Brain microvascular endothelial cell (primary cell): ENCODE measurements around the gene SUPT3H.

Source experiments
- DNase-seq: peaks from one replicate; pipeline ENCODE4 v3.0.0-alpha.2; 2020
- H3K27ac ChIP-seq: fragments of 250-450 bp; sonication (Bioruptor Pico); 2 replicates; pipeline ENCODE4 v1.5.1; 2020; ENCODE audit warnings: mild to moderate bottlenecking, moderate library complexity
- H3K27me3 ChIP-seq: fragments of 250-450 bp; sonication (Bioruptor Pico); replicated peaks from 2 replicates; pipeline ENCODE4 v1.5.1; 2020; ENCODE audit warnings: mild to moderate bottlenecking
- H3K36me3 ChIP-seq: fragments of 250-450 bp; sonication (Bioruptor Pico); replicated peaks from 2 replicates; pipeline ENCODE4 v1.5.1; 2020; ENCODE audit warnings: mild to moderate bottlenecking
- H3K4me3 ChIP-seq: 2 replicates; pipeline ENCODE4 v1.5.1; 2011; ENCODE audit warnings: low read depth, mild to moderate bottlenecking, control low read depth, low read length, moderate library complexity
- in situ Hi-C: cut with HindIII; loops from 2 replicates; pipeline ENCODE4 v1.10.0; 2017; ENCODE audit warnings: low sequenced_read_pairs, low pct_ligation_motif_present
- TF ChIP-seq, protein P1 (sequence below): IDR thresholded peaks from 2 replicates; pipeline ENCODE4 v1.5.1; 2011; ENCODE audit warnings: low read depth, mild to moderate bottlenecking, moderate library complexity, low read length, control low read depth, inconsistent platforms; ENCODE audit errors: missing control alignments

SUPT3H gene

DNA sequence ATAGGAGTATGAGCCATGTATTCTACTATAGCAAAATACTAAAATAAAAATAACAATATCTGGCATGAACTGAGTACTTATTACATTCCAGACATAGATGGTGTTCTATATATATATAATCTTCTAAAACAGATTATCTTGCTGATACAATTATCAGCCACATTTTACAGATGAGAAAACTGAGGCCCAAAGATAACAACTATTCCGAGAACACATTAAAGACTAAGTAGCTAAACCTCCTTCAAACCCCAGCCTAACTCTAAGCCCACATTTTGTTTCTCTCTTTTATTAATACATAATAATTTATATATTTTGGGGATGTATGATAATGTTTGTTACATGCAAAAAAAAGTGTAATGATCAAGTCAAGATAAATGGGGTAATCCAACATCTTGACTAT, 148.3 kb downstream of the SUPT3H start:
- in situ Hi-C loops, result no loop called here
- Histone ChIP-seq H3K27ac (no peak overlapping the region), H3K27me3 (no peaks in the 10 kb centered on the region), H3K36me3 (no peaks in the 10 kb centered on the region), H3K4me3 (no peak overlapping the region)
- TF ChIP-seq, protein P1, sequence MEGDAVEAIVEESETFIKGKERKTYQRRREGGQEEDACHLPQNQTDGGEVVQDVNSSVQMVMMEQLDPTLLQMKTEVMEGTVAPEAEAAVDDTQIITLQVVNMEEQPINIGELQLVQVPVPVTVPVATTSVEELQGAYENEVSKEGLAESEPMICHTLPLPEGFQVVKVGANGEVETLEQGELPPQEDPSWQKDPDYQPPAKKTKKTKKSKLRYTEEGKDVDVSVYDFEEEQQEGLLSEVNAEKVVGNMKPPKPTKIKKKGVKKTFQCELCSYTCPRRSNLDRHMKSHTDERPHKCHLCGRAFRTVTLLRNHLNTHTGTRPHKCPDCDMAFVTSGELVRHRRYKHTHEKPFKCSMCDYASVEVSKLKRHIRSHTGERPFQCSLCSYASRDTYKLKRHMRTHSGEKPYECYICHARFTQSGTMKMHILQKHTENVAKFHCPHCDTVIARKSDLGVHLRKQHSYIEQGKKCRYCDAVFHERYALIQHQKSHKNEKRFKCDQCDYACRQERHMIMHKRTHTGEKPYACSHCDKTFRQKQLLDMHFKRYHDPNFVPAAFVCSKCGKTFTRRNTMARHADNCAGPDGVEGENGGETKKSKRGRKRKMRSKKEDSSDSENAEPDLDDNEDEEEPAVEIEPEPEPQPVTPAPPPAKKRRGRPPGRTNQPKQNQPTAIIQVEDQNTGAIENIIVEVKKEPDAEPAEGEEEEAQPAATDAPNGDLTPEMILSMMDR, result no peak
- DNase-seq, result no peak

DNA sequence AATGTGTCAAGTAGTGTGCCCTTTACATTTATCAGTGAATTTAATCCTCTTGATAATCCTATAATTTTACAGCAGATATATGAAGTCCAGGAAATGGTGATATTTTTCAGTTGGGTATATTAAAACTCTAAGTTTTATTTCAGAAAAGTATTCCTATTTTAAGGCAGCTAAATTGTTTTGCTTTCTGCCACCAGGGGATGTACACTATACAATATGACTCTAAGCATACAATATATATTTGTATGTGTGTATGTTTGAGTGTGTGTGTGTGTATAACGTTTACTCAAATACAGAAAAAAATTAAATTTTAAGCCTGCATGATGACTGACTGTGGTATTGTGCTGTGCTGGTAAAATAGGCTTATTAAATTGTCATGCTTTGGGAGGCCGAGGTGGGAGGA, 151.7 kb downstream of the SUPT3H start:
- Histone ChIP-seq H3K36me3 (no peaks in the 10 kb centered on the region), H3K27ac (no peak overlapping the region), H3K27me3 (no peaks in the 10 kb centered on the region), H3K4me3 (no peak overlapping the region)
- TF ChIP-seq, protein P1, result peak; percentile 21
- in situ Hi-C loops, result no loop called here
- no peak for DNase-seq

DNA sequence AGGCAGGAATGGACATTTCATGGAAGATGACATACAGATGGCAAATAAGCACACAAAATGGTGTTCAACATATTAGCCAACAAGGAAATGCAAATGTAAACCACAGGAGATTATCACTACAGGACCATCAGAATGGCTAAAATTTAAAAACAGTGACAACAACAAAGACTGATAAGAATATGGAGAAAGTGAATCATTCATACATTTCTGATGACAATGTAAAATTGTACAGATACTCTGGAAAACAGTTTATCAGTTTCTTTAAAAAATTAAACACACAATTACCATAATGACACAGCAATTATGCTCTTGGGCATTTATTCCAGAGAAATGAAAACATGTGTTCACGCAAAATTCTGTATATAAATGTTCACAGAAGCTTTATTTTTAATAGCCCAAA, 155.4 kb downstream of the SUPT3H start:
- no peaks in the 10 kb centered on the region for H3K27me3 ChIP-seq
- no peak for DNase-seq
- H3K4me3 ChIP-seq, result no peak overlapping the region
- in situ Hi-C loops, result no loop called here
- no peak overlapping the region for H3K27ac ChIP-seq
- TF ChIP-seq, protein P1, result no peak
- no peaks in the 10 kb centered on the region for H3K36me3 ChIP-seq

DNA sequence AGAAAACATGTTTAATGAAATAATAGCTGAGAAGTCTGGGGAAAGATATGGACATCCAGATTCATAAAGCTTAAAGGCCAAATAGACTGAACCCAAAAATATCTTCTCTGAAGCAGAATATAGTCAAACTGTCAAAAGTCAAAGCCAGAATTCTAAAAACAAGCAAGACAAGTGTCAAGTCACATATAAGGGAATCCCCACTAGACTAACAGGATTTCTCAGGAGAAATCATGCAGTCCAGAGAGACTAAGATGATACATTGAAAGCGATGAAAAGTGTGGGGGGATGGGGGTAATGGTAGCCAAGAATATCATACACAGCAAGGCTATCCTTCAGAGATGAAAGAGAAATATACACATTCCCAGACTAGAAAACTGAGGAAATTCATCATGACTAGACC, 162.0 kb downstream of the SUPT3H start:
- TF ChIP-seq, protein P1, result no peak
- in situ Hi-C loops, result no loop called here

GRCh38 chr6:45212976-45213375, 164.8 kb downstream of the SUPT3H start:
- no peak for DNase-seq

More for the DNA sequence above, 162.0 kb downstream of the SUPT3H start:
- Histone ChIP-seq H3K36me3 (no peaks in the 10 kb centered on the region), H3K27me3 (no peaks in the 10 kb centered on the region), H3K27ac (no peak overlapping the region), H3K4me3 (no peak overlapping the region)
- DNase-seq, result no peak

DNA sequence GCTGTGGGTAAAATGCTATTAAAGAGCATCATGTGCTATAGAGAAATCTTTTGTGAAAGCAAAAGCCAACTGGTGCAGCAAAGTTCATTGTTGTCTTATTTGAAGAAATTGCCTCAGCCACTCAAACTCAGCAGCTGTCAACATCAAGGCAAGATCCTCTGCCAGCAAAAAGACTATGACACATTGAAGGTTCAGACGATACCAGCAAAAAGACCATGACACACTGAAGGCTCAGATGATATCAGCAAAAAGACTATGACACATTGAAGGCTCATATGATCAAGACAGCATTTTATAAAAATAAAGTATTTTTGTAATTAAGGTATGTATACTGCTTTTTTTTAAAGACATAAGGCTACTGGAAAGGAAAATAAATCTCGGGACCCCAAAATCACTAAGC, 168.0 kb downstream of the SUPT3H start:
- in situ Hi-C loops, result no loop called here
- H3K27ac ChIP-seq, result no peak overlapping the region
- H3K27me3 ChIP-seq, result no peaks in the 10 kb centered on the region
- TF ChIP-seq, protein P1, result no peak
- H3K36me3 ChIP-seq, result no peaks in the 10 kb centered on the region
- peak; percentile 5 for DNase-seq
- H3K4me3 ChIP-seq, result no peak overlapping the region

More at GRCh38 chr6:45212976-45213375, 164.8 kb downstream of the SUPT3H start:
- no peaks in the 10 kb centered on the region for H3K36me3 ChIP-seq
- in situ Hi-C loops, result no loop called here
- TF ChIP-seq, protein P1, result no peak
- no peak overlapping the region for H3K4me3 ChIP-seq
- H3K27ac ChIP-seq, result no peak overlapping the region
- no peaks in the 10 kb centered on the region for H3K27me3 ChIP-seq
